Testis (tissue), 2 donors: ENCODE data around the gene PTPRA.

ENCODE experiments used
- POLR2A ChIP-seq: fragments of 450-650 bp; IDR thresholded peaks from one replicate; pipeline ENCODE4 v1.6.1; 2017; ENCODE audit warnings: antibody characterized with exemption, mild to moderate bottlenecking, moderate library complexity
- TF ChIP-seq, protein P1 (sequence below), 3 experiments: fragments of 450-650 bp in 2 of 3; fragments of 200-600 bp in 1 of 3; sonication (generic) in 1 of 3; IDR thresholded peaks; one replicate each; pipeline ENCODE4 v1.5.1; 2016 to 2019; ENCODE audit warnings: antibody characterized with exemption in 3 of 3, mild to moderate bottlenecking in 2 of 3, moderate library complexity in 1 of 3

DNA sequence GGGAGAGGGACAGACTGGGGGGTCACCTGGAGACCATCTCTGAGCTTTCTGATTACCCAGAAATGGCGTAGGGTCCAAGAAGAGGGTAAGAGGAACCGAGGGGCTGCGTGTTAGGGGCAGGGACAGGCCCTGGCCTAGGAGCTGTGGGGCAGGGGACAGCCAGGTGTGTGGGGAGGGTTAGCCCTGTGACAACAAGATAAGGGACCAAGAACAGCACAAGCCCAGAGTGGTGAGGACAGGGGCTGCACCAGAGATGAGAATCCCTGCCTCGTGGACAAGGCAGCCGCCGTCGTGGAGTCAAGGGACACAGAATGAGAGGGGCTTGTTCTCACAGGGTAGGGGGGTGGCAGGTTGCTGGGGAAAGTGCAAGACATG lies 211.7 kb downstream of the PTPRA start:
- TF ChIP-seq, protein P1, sequence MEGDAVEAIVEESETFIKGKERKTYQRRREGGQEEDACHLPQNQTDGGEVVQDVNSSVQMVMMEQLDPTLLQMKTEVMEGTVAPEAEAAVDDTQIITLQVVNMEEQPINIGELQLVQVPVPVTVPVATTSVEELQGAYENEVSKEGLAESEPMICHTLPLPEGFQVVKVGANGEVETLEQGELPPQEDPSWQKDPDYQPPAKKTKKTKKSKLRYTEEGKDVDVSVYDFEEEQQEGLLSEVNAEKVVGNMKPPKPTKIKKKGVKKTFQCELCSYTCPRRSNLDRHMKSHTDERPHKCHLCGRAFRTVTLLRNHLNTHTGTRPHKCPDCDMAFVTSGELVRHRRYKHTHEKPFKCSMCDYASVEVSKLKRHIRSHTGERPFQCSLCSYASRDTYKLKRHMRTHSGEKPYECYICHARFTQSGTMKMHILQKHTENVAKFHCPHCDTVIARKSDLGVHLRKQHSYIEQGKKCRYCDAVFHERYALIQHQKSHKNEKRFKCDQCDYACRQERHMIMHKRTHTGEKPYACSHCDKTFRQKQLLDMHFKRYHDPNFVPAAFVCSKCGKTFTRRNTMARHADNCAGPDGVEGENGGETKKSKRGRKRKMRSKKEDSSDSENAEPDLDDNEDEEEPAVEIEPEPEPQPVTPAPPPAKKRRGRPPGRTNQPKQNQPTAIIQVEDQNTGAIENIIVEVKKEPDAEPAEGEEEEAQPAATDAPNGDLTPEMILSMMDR (IDR thresholded peaks at IDR 0.05): no peak
- TF ChIP-seq POLR2A: no peak
